Measurements from ENCODE around the gene DRGX.
A peak's percentile ranks its signal among the peaks of the same experiment; 100 is the strongest.

The DRGX gene

GRCh38 chr10:49407552-49408137 lies 11.8 kb upstream of the DRGX start:
- DNase-seq (ENCODE audit: low spot score): peak; percentile 69

GRCh38 chr10:49407151-49407550 lies 11.3 kb upstream of the DRGX start:
- no peak for DNase-seq (ENCODE audit: low spot score)

GRCh38 chr10:49404321-49404878 lies 8.5 kb upstream of the DRGX start:
- no peak for DNase-seq (ENCODE audit: low spot score)

GRCh38 chr10:49403363-49403762 lies 7.5 kb upstream of the DRGX start:
- DNase-seq (ENCODE audit: low spot score): no peak

GRCh38 chr10:49400365-49400764 lies 4.5 kb upstream of the DRGX start:
- DNase-seq (ENCODE audit: low spot score): no peak

GRCh38 chr10:49398986-49399385 lies 3.1 kb upstream of the DRGX start:
- DNase-seq (ENCODE audit: low spot score): no peak

GRCh38 chr10:49398000-49398861 lies 2.3 kb upstream of the DRGX start:
- no peak for DNase-seq (ENCODE audit: low spot score)

- no peak for DNase-seq (ENCODE audit: low spot score)
Observed at GRCh38 chr10:49397036-49397999, 1.4 kb upstream of the DRGX start.

- no peak for DNase-seq (ENCODE audit: low spot score)
Observed at GRCh38 chr10:49396666-49396999, 744 bp upstream of the DRGX start.

GRCh38 chr10:49394933-49395740 lies 752 bp downstream of the DRGX start:
- no peak for DNase-seq (ENCODE audit: low spot score)

GRCh38 chr10:49393757-49394156 lies 2.1 kb downstream of the DRGX start:
- no peak for DNase-seq (ENCODE audit: low spot score)

GRCh38 chr10:49393301-49393700 lies 2.6 kb downstream of the DRGX start:
- DNase-seq (ENCODE audit: low spot score): no peak

GRCh38 chr10:49389361-49389933 lies 6.4 kb downstream of the DRGX start:
- no peak for DNase-seq (ENCODE audit: low spot score)

- no peak for DNase-seq (ENCODE audit: low spot score)
Observed at GRCh38 chr10:49388161-49388560, 7.7 kb downstream of the DRGX start.

- DNase-seq (ENCODE audit: low spot score): peak; percentile 30
Observed at GRCh38 chr10:49387071-49387470, 8.8 kb downstream of the DRGX start.

- DNase-seq (ENCODE audit: low spot score): no peak
Observed at GRCh38 chr10:49385939-49386922, 9.7 kb downstream of the DRGX start.

- DNase-seq (ENCODE audit: low spot score): no peak
Observed at GRCh38 chr10:49384268-49384953, 11.5 kb downstream of the DRGX start.

- no peak for DNase-seq (ENCODE audit: low spot score)
Observed at GRCh38 chr10:49383853-49384252, 12.0 kb downstream of the DRGX start.

- no peak for DNase-seq (ENCODE audit: low spot score)
Observed at GRCh38 chr10:49382826-49383225, 13.1 kb downstream of the DRGX start.

All from RKO (cell line).